Prostate gland (tissue), 2 donors: ENCODE data around the gene APOBR.

Experiments
- CTCF ChIP-seq, 4 experiments: fragments of 200-600 bp in 2 of 4; fragments of 450-650 bp in 2 of 4; sonication (generic) in 2 of 4; IDR thresholded peaks; 1 replicate in 3 of 4; 2 replicates in 1 of 4; pipeline ENCODE4 v1.5.1; 2016 to 2019; ENCODE audit warnings: antibody characterized with exemption in 4 of 4, mild to moderate bottlenecking in 2 of 4, moderate library complexity in 2 of 4
- POLR2A ChIP-seq: fragments of 450-650 bp; IDR thresholded peaks from one replicate; pipeline ENCODE4 v1.6.1; 2016; ENCODE audit warnings: antibody characterized with exemption, mild to moderate bottlenecking

- TF ChIP-seq CTCF (IDR thresholded peaks at IDR 0.05) (no peak), POLR2A (no peak)
These were observed 1.6 kb downstream of the APOBR start for GRCh38 chr16:28495795-28496749.
